CD4-positive, alpha-beta T cell treated with Interleukin-4 for 4 hours (primary cell): ENCODE results near the gene KCNH3.
A peak's percentile ranks its signal among the peaks of the same experiment; 100 is the strongest.

Source experiments
- DNase-seq: peaks from one replicate; pipeline ENCODE4 v3.0.0-alpha.2; 2020

Gene KCNH3

DNA sequence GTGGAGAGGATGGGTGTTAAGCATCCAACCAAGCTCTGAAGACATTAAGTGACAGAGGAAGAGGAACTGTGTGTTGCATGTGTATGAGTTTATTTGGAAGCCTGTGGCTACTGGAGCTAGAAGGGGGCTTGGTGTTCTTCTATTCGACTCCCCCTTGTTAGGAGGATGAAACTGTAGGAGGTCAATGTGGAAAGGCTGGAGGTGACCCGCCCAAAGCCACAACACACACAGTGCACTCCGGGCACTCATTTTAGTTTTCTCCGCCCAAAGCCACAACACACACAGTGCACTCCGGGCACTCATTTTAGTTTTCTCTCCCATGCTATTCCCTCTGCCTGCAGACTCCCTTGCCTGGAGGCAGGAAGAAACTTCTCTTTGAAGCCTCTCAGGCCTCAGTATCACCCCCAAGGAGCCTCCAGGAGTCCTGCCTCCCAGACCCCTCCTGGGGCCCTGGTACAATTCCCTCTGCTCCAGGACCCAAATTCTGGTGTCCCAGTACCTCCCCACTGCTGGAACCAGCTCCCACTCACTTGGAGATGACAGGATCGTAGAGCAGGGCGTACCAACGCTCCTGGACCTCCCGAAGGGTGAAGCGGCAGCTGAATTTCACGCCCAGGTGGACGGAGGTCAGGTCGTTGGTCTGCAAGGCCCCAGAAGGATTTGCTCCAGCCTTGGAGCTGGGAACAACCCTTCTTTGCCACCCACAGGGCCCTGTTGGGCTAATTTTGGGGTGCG lies 25.3 kb downstream of the KCNH3 start:
- DNase-seq = no peak

GRCh38 chr12:49564686-49565405 lies 26.0 kb downstream of the KCNH3 start:
- DNase-seq = no peak

GRCh38 chr12:49565406-49566265 lies 26.8 kb downstream of the KCNH3 start:
- no peak for DNase-seq

- DNase-seq = no peak
These were observed 27.5 kb downstream of the KCNH3 start for GRCh38 chr12:49566361-49566760.

- no peak for DNase-seq
These were observed 28.4 kb downstream of the KCNH3 start for GRCh38 chr12:49567302-49567610.

- peak; percentile 90 for DNase-seq
These were observed 29.0 kb downstream of the KCNH3 start, which contains the start of gene MCRS1 for GRCh38 chr12:49567611-49568441. MCRS1 (minus strand) TSS chr12:49568142; CDS start chr12:49566731, 1,411 bp downstream.

DNA sequence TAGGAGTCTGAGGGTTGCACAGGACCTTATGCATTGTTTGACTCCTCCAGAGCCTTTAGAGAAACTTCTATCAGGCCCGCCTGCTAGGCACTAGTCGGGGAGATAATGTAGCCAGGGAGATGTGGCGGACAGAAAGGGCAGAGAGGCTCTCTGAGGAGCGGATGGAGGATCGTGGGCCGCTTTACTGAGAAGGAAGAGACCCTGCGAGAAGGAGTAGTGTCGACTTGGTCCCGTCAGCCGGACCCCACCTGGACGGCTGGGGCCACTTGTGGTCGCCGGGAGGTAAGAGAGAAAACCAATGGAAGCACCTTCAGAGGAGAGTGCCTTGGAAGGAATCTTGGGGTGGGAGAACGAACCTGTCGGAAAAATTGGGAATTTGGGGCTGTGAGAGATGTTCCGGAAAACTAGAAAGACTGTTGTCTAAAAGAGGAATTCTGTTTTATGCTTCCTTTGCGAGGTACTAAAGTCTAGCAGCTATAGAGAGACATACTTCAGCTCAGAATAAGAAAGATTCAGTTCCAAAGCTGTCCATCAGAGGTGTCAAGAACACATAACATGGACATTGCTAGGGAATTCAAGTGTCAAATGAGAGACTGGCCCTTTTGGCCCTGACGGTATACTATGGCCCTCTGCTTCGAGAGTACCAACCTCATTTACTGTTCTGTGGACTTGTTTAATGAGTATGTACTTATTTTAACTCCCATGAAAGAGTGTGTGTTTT lies 29.8 kb downstream of the KCNH3 start:
- no peak for DNase-seq

DNA sequence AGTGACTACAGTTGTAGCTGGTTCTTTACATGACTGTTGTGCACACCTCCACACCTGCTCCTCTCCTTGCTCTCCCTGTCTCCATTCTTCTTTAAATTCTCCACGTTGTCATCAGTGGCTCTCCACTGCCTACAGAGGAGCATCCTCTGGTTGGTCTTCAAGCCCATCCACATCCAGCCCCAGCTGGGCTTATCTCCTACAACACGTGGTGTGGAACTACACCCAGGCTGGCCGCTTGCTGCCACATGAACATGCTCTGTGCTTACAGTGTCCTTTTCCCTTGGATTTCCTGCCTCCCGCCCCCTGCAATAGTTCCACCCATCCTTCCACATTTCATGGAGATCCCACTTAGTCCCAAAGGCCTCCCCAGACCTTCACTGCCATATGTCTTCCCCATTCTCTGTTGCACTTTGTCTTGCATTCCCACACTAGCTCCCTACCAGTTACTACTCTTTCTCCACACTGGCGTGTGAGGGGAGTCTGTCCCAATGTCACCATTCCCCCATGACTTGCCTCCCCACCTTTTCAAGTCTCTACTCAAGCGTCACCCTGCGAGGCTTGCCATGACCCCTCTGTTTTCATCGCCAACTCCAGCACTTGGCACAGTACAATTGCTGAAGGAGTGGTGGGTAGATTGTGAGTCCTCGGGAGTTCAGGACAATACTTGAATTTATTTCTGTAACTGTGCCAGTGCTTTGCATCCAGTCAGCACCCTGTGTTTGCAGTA lies 38.9 kb downstream of the KCNH3 start:
- DNase-seq = no peak

DNA sequence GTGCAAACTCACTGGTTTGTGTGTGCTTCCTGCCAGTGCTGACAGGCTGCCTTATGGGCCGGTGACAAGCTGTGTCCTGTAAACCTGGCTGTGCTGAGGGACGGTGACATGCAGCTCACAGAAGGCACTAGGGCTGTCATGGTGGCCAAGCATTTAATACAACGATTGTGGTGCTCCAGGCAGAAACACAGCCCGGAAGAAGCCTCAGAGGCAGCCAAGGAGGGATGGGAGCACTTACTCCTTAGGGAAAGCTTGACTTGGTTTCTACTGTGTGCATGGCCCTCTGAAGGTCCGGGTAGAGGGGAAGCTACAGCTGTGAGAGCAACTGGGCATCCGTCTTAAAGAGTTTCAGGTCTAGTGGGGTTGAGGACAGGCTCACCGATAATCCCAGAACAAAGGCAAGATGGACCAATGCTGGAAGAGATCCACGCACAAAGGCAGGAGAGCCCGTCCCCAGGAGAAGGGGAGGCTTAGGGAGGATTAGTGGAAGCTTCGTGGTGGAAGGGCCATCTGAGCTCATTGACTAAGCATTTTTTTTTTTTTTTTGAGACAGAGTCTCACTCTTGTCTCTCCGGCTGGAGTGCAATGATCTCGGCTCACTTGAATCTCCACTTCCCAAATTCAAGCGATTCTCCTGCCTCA lies 39.8 kb downstream of the KCNH3 start:
- no peak for DNase-seq

DNA sequence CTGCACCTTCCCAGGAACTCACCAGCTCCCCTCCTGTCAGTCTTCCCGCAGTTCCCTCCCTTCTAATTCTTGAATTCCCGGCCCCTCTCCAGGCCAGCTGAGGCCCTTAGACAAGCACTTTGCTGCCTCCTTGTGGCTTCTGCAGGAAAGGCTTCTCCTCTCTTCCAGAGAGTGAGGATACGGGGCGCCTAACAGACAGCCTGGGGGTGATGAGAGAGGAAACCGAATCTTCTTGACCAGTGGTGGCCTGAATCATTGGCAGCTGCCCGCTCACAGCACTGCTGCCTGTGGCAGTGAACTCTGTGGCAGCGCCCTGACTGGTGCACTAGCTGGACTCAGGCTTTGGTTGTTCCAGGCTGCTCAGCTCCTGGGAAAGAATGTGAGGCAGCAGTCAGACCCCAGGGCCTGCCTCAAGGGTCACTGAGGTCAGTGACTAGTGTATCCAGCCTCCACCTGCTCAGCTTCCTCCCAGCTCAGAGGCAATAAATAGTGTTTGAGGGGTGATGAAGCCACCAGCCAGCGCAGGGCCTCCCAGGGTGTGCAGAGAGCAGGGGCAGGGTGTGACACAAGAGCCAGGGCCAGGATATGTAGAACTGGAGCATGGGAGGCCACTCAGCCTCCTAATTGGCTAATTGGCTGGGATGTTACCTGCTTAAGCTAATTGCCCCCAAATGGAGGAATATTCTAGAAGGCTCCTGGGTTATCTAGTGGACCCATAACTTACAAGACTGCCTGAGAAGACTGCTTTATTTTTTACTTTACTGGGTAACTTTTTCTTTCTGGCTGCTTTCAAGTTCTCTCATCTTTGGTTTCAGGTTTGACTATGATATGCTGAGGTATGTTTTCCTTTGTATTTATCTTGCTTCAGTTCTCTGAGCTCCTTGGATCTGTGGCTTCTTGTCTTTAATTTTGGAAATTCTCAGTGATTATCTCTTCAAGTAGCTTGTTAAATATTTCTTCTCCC lies 42.0 kb downstream of the KCNH3 start:
- peak; percentile 61 for DNase-seq

DNA sequence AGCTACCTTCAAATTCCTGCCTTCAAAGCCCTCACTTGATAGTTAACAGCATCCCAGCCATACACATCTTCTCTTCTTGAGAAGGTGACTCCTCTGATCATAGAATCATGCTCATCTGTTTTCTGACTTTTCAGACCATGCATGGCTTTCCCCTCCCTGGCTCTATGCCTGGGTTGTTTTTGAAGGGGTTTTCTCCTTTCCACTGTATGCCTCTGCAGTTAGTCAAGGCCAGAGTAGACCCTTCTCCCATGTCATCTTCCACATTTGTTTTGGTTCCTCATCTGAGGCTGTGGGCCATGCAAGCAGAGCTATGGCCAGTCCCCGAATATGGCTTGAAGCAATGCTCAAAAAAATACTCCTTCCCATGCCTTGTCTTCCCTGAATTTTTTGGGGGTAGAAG lies 43.4 kb downstream of the KCNH3 start:
- DNase-seq = no peak

DNA sequence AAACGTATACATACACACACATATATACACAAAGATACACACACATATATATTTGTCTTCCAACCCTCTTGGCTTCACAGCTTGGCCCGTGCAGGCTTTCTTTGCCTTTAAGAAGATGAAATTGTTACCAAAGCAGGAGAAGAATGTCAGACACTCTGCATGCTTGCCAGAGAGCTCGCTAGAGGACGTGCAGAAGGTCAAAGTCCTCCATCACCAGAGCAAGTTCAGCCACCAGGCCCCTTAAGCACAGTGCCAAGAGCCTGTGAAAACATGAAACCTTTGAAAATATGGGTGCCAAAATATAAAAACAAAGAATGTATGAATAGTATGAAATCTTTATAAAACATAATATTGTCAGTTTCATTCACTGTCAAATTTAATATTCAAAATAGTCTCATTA lies 44.0 kb downstream of the KCNH3 start:
- no peak for DNase-seq

GRCh38 chr12:49583366-49584094 lies 44.7 kb downstream of the KCNH3 start:
- no peak for DNase-seq

DNA sequence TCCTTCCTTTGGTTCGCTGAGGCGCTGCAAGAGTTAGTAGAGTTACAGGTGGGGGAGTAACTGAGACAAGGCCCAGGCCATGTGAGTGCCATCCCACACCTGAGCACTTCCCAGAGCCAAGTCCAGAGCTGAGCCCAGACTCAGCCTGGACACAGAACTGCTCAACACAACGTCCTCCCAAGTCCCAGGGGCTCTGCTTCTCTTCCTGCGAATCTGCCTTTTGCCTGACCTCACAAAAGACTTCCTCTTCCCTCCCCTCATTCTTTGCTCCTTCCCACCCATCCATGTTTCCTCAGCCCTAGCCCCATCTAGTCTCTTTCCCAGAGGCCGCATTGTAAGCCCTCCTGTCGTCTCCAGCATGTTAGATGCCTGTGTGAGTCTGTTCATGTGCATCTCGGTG lies 45.8 kb downstream of the KCNH3 start:
- DNase-seq = no peak

GRCh38 chr12:49585477-49586459 lies 46.9 kb downstream of the KCNH3 start:
- DNase-seq = no peak

GRCh38 chr12:49587174-49587908 lies 48.5 kb downstream of the KCNH3 start:
- no peak for DNase-seq

DNA sequence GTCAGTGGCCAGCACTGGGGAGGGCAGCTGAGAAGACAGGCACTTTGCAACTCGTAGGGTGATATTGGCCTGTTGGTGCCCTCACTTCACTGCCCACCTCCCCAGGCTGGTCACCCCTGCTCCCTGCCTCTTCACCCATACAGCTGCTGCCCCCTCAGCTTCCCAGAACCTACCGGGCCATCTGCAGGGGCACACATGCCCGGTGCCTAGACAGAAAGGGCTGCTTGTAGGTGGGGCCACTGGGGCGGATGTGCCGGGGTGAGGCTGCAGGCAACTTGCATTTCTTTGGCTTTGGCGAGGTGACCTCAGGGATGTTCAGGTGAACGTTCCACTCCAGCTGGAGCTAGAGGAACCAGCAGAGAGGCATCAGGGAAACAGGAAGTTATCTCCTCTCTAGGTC lies 49.5 kb downstream of the KCNH3 start:
- DNase-seq = no peak
